NCI-H1417 treated with DMSO at 0.1 percent for 48 hours (cell line): ENCODE results near the gene ELOVL7.
"Not testable (repeated sequence)": the region's sequence is repeated elsewhere in the genome, so short reads cannot be mapped to it uniquely, and the experiment has no call there.

Experiments
- DNase-seq: peaks from one replicate; lab custom pipeline; 2025; lab: John Stamatoyannopoulos, UW

The ELOVL7 gene

DNA sequence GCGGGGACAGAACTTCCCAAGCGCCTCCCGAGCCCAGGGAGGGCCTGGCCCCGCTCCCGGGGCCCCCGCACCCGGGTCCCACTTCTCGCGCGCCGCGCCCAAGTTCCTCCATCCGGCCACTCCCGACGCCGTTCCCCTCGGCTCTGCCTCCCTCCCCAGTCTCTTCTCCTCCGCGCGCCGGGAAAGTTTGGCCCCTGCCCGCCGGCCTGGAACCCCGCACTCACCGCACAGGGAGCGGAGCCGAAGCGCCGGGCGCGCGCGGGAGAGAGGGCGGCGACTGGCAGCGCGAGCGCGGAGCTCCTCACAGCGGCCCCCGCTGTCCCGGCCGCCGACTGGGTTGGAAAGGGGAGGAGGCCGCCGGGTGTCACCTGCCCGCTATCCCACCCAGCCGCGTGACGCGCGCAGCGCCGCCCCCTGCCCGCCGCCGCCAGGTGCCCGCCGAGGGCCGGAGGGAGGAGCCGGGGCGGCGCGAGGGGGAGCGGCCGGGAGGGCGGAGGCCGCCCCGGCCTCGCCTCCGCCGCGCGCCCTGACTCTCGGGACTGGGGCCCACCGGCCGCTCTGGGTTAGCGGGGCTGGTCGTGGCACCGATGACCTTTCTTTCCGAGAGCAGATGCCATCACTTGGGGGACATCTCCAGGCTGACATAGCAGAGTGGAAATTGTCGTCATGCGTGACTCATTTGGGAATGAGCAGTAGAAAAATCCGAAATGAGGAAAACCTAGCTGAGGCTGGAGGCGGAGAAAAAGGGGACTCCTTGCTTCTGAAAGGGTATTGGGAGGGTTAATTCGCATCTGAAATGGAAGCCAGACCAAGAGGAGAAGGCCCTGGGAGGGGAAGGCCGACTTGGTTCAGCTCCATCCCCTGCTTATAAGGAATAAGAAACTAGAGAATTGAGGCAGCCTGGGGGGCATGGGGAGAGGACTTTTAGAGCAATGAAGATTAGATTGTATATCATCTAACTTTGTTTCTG lies at the start of gene ELOVL7:
Gene ELOVL7, minus strand, starts transcription at position 334 of the 970 bp plus-strand sequence. CDS start 56,872 bp downstream, outside the sequence.
- DNase-seq = no peak

DNA sequence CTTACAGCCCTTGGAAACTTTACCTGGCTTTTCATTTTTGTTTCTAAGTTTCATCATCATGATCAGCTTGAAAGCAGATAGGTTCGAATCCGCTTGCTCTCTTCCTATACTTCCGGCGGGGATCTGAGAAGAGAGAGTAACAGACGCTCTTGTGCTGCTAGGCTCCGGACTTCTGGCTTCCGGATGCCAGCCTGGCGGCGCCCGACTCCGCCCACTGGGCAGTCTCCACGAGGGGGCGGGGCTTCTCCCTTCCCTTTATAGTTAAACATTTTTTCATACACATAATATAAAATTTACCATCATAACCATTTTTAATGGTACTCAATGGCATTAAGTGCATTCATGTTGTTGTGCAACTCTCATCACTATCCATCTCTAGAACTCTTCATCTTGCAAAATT lies 49.5 kb upstream of the ELOVL7 start:
- DNase-seq = no peak

DNA sequence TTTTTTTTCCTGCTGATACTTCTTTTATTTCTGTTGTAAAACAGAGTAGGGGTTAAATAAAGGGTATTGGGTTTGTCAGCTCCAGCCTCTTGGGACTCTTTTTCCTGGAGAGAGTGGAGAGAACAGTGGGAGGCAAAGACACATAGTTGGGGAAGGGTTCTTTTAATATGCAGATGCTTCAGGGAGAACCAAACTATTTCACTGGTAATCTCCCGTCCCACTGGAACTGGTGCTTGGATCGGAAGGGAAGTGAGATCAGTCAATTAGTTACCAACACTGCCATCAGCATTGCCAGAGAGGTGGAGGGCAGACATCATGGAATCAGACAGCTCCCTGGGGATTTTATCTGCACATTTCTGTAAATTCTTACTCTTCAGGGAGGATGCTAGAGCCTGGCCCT lies 47.6 kb upstream of the ELOVL7 start:
- no peak for DNase-seq

DNA sequence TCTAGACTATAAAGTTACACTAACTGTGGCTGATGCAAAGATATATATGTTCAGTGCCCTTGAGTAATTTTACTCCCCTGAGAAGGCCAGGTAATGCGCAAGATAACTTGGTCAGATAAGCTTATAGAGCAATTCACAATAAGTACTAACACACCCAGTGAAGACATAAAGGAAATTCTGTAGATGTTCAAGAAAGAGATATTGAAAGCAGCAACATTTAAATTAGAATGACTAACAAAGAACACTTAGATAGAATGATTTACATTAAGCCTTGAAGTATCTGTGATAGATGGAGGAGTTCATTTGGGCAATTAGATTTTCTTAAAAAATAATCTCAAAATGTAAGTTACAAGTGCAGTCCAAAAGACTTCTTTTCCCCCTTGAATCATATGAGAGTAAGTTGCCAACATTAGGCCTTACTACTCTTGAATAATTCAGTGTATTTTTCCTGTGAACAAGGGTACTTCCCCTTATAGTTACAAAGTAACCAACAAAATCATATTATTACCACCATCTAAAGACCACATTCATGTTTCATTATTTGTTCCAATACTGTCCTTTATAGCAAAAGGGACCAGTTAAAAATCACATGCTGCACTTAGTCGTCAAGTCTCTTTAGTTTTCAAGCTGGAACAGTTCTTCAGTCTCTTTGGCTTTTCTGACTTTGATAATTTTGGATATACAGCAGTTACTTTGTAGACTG lies 44.4 kb upstream of the ELOVL7 start:
- DNase-seq = no peak

DNA sequence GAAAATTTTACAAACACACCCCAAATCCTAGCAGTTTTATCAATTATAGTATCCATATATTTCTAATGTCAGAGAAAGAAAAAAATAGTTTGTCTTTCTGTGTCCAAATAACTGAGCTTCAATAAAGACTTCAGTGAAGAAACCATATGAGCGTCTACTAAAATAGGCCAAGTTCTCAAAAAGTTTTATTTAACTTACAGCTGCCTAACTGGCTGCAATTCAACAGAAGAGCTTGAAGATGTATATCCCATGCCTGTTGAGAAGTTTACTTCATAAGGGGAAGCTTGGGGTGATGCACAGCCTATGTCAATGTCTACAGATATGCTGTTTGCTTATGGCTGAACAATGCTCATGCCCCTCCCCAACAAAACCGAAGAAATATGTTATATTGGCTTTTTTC lies 43.7 kb upstream of the ELOVL7 start:
- DNase-seq = no peak

DNA sequence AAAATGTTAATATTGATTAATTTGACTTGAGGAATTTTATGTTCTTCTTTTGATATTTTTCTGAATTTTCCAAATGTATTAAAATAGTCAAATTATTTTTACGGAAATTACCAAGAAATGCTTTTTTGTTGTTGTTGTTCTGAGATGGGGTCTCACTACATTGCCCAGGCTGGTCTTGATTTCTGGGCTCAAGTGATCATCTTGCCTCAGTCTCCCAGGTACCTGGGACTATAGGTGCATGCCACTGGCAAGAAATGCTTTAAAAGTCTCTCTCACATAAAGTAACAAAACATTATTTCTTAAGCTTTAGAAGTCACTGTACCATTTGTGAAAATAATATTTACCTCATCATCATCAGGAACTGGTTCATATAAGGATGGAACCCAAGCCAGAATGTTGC lies 43.0 kb upstream of the ELOVL7 start:
- DNase-seq = no peak

DNA sequence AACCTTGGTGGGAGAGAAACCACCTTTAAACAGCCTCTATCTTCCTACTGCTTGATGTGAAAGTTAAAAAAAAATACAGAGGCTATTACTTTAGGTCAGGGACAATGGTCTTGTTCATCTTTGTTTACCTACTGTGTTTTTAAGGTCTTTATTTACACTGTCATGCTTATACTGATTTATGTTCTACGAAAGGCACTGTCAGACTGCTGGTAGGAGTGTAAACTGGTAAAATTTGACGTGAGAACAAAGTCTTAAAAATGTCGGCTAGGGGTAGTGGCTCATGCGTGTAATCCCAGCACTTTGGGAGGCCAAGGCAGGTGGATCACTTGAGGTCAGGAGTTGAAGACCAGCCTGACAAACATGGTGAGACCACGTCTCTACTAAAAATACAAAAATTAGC lies 42.1 kb upstream of the ELOVL7 start:
- no peak for DNase-seq

DNA sequence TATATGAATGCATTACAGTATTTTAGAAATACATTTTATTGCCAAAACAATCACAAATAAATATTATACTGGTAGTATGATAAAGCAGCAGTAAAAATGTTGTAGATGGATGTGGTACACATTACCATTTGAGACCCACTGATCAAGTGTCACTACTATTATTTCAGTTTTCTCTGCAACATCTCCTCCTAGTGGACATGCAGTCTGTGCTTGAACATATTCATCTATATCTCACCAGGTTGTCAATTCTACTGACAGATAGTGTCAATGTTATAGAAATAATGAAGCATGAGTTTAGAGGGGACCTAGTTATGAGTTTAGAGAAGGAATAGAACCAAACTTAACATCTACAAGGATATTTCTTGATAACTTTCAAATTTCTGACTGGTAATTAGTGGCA lies 39.2 kb upstream of the ELOVL7 start:
- no peak for DNase-seq

DNA sequence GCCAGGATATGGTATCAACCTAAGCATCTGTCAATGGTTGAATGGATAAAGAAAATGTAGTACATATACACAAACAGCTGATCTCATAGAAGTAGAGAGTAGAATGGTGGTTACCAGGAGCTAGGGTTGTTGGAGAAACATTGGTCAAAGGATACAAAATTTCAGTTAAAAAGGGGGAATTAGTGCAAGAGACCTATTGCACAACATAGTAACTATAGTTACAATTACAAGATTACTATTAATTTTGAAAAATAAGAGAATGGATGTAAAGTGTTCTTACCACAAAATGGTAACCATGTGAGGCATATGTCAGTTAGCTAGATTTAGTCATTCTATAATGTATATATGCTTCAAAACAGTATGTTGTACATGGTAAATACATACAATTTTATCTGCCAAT lies 28.8 kb upstream of the ELOVL7 start:
- no peak for DNase-seq

DNA sequence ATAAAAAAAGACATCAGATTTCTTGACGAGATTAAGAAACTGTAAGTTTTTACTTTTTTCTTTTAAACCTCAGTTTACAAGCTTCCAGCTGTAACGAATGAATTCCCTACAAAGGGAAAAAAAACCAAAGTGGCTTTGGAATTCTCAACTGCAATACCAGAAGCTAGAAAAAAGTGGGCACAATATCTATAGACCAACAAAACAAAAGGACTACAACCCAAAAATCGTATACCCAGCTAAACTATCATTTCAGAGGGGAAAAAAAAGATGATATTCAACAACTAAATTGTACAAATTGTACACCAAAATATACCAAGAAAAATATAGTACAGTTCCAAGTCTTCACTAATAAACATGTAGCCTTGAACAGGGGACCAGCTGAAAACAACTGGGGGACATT lies 26.8 kb upstream of the ELOVL7 start:
- DNase-seq = no peak

DNA sequence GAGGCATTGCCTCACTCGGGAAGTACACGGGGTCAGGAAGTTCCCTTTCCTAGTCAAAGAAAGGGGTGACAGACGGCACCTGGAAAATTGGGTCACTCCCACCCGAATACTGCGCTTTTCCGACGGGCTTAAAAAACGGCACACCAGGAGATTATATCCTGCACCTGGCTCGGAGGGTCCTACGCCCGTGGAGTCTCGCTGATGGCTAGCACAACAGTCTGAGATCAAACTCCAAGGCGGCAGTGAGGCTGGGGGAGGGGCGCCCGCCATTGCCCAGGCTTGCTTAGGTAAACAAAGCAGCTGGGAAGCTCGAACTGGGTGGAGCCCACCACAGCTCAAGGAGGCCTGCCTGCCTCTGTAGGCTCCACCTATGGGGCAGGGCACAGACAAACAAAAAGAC lies 16.5 kb upstream of the ELOVL7 start:
- DNase-seq = not testable (repeated sequence)

DNA sequence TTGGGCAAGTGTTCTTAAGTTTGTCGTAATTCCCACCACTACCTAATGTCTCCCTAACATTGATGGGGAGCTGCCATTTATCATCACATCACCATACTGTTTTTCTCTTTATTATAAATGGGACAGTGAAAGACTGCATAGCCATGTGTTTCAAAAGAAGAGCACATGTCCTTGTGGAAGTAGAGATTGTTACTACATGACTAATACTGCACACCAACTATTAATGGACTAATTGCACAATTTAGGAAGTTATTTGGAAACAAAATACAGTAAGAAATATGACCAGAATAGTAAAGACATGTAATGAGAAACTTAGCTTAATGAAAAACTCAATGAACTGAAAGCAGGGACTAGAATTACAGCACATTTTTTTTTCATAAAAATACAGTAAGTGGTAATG lies 12.0 kb upstream of the ELOVL7 start:
- DNase-seq = no peak

DNA sequence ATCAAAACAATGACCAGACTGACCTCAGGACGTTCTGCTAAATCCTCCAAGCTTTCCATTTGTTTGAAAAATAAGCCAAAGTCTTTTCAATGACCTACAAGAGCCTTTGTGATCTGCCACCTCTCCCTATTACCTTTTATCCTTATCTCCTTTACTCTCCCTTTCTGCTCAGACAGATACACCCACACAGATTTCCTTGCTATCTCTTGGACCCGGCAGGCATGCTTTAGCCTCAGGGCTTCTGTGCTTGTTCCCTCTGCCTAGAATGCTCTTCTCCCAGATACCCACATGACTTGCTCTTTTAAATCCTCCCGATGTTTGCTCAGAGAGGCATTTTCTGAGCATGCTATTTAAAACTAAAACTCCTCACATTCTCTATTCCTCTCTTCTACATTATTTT lies 8.9 kb upstream of the ELOVL7 start:
- no peak for DNase-seq

DNA sequence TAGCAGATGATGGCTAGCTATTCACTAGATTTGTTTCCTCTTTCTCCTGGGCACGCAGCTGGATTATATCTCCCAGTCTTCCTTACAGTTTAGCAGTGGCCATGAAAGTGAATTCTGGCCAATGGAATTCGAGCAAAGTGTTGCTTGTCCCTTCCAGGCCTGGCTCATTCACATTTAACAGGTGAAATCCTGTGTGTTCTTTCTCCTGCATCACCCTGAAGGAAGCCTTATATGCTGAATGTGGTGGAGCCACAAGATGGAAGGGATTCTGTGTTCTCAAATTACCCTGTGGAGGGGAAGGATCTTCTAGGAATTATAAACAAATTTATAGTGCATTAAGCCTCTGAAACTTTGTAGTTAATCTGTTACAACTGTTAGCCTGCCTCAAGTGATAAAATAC lies 8.2 kb upstream of the ELOVL7 start:
- DNase-seq = no peak

DNA sequence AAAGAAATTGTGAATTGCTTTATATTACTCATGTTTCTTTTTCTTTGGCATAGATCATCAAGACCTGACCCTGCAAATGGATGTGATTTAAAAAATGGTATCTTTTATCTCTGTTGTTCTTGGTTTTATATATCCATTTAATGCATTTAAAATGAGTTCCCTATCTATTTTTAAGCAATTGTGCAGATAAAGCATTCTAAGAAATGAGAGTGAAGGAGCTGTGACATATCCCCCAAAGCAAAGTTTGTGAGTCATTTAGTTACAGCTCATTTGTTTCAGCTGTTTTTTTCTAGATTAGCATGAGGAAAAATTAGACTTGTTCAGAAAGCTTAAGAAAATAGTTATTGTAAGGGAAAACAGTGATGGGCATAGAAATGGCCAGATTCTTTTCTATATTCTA lies 7.6 kb upstream of the ELOVL7 start:
- no peak for DNase-seq

DNA sequence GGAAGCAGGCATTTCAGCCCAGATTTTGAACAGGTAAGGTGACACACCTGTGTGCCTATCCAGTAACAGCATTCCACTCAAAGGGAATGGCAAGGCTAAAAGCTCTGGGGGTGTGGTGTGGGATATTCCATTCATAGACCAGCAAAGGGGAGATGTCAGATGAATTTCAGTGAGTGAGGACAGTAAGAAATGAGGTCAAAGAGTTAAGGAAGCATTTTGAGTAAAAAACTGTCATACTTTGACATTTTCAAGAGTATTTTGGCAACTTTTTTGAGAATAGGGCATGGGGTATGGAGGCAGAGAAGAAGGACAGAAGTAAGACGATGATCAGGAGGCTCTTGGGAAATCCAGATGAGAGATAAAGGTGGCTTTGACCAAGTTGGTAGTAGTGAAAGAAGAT lies 2.2 kb upstream of the ELOVL7 start:
- no peak for DNase-seq

DNA sequence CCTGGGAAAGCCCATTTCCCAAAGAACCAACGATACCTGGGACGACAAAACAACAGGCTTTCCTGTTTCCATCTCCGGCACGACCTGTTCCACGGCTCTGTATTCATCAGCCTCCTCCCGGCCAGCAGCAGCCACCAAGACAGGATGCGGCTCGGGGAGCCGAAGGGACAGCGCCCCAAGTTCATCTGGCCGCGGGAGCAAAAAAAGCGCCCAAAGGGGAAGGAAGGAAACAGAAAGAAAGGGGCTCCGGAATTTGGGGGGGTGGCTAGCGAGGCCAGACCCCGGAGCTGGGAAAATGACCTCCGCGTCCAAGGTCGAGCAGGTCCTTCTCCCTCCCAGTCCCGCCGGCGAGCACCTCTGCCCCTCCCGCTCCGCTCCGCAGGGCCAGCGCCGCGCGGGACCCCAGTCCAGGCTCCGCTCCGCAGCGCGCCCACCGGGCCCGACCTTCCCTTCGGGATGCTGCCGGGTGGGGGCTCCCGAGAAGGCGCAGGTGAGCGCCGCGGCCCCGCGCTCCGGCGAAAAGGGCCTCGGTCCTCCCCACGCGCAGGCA lies 608 bp downstream of the ELOVL7 start:
- no peak for DNase-seq

DNA sequence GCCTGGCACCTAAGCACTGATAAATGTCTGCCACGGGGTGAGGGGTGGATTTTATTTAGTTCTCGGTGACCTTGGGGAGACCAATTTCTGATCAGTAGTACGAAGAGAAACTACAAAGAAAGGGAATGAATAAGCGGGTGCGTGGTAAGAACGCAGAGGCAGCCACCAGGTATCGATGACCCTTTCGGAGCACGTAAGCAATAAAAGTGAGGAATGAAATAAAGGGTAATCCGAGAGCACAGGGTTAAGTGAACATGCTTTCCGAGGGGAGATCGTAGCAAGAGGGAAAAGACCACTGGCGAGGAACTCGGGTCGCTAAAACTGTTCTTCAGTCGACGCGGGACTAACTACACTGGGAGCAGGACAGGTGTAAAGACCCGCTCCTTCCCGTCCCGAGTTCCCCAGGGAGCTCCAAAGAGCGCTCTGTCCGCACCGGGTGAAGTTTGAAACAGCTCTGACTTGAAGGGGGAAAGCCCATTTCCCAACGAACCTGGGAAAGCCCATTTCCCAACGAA lies 1.1 kb downstream of the ELOVL7 start:
- DNase-seq = no peak

DNA sequence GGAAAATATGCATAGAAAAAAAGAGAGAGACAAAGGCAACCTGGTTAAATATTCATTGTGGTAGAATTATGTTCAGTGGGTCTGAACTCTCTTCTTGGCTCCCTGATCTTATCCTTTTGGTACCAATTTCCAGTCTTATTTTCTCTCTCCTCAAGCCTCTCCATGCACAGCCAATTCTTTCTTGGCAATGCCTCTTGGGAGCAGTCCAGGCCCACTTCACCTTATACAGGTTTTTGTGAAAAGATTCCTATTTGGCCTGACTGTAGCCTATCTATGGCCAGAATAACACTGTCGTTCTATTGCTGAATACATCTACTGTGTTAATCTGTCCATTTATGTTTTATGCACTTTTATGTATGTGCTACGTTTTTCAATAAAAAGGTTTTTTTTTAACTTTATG lies 2.7 kb downstream of the ELOVL7 start:
- DNase-seq = no peak

DNA sequence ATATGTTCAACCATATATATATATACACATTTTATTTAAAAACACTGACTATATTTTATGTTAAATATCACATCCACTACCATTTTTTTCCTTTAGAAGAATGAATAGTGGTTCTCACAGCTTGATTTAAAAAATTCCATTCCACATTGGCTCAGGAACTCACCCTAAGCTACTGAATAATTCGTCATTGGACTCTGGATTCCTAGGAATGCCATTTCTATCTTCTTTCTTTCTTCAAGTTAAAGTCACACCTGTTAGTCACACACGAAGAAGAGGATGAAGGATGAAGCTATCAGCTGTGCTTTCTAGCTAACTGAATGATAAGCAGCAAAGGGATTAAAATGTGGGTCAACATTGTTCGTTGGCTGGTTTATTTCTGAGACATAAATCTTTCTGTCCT lies 7.9 kb downstream of the ELOVL7 start:
- DNase-seq = no peak

DNA sequence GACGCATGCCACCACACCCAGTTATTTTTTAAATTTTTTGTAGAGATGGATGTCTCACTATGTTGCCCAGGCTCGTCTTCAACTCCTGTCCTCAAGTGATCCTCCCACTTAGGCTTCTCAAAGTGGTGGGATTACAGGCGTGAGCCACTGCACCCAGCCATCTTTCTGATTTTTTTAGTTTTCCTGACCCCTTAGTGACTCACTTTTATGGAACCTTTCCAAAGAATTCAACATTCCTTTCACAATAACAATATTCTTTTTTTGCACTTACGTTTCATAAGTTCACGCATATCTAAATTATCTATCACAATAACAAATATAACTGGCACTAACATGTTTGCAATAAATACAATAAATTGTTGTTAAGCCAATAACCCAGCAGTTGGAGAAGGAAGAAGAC lies 8.5 kb downstream of the ELOVL7 start:
- DNase-seq = no peak

DNA sequence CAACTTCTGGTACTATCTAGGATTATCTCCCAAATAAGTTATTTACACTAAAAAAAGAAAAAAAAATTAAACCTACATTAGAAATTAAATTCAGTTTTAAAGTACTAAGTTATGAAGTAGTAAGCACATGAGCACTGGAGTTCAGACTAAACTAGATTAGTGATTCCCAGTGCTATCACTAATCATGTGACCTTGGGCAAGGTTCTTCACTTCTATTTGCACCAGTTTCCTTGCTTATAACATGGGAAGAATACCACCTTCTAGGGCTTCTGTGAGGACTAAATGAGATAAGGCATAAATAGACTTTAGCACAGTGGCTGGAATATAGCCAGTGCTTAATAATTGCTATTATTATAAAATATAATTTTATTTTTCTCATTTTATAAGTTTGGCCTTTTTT lies 10.5 kb downstream of the ELOVL7 start:
- no peak for DNase-seq

DNA sequence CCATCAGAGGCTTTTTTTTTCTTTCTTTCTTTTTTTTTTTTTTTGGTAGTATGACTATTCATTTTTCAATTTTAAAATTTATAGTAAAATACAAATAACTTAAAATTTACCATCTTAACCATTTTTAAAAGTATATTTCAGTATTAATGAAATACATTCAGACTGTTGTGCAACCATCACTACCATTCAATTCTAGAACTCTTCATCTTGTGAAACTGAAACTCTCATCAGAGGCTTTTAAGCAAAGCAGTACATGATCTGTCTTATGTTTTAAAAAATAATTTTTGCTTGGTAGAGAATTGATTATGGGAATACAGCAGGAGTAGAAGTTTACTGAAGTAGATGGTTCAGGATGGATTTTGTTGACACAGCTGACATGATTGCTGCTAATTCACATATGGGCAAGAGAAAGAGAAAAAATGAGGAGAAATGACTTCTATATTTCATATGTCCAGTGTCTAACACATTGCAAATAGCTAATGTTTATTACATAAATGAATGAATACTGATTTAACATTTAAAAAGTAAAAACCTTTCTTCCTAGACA lies 13.4 kb downstream of the ELOVL7 start:
- no peak for DNase-seq
